GM19397 (cell line): ENCODE results near the gene MYO1B.

Source experiments
- ATAC-seq: cut with Tn5 transposase; IDR thresholded peaks from one replicate; pipeline ENCODE4 v1.9.1; 2021; ENCODE audit warnings: mild to moderate bottlenecking, moderate library complexity; ENCODE audit not compliant: unreplicated experiment

Gene MYO1B

DNA sequence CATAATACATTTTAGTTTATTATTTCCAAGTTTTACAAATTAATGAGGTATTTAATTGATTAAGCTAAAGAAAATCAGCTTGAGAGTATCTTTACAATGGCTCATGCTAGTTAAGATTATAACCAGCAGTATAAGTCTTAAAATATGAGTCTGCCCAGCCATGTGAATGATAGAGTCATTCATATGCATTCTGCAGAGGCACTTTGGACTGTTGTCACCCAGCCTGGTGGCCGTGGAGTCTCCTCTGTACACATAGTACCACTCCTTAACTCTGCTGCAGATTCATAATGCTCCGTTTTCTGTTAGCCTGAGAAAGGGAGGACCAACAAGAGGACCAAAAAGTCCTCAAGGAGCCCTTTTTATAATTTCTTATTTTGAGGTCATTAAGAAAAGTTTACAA lies 148.8 kb downstream of the MYO1B start:
- no peak for ATAC-seq

DNA sequence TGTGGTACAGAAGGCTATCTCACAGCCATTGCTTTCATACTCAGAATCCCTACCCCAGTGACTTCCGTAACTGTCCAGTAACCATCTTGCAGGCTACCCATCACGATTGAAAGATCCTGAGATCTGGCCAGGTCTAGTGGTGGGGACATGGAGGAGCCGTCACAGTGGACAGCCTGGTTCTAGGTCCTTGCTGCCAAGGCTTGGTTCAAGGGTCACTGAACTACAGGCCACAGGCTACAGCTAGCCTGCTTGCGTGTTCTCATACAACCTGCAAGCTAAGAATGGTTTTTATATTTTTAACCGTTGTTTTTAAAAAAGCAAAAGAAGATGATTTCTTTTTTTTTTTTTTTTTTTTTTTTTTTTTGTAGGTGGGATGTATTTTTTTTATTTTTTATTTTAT lies 151.6 kb downstream of the MYO1B start:
- ATAC-seq: no peak

- ATAC-seq: no peak
Observed at GRCh38 chr2:191399601-191400000, 154.4 kb downstream of the MYO1B start.

DNA sequence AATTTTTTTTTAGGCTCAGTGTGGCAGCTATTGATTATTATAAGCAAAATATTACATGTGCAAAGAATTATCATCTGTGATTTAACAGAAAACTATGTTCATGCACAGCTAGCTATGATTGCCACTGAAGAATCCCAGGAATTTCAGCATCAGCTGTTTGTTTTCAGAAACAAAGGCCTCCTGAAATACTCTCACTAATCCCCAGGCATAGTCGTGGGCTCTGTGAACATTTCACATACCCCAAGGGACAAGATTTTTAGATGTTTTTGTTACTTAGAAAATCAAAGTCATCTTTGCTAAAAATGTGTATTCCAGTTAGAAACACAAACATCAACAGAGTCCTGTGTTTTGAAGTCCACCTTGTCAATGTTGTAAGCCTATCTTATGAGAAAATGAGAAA lies 156.1 kb downstream of the MYO1B start:
- no peak for ATAC-seq

GRCh38 chr2:191402966-191403565 lies 157.9 kb downstream of the MYO1B start:
- no peak for ATAC-seq

DNA sequence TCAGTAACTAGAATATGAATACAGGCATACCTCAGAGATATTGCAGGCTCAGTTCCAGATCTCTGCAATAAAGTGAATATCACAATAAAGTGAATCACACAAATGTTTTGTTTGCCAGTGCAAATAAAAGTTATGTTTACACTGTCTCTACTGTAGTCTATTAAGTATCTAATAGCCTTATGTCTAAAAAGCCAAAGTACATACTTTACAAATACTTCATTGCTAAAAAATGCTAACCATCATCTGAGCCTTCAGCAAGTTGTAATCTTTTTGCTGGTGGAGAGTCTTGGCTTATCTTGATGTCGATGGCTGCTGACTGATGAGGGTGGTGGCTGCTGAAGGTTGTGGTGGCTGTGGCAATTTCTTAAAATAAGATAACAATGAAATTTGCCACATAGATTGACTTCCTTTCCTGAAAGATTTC lies 159.4 kb downstream of the MYO1B start:
- ATAC-seq: no peak

DNA sequence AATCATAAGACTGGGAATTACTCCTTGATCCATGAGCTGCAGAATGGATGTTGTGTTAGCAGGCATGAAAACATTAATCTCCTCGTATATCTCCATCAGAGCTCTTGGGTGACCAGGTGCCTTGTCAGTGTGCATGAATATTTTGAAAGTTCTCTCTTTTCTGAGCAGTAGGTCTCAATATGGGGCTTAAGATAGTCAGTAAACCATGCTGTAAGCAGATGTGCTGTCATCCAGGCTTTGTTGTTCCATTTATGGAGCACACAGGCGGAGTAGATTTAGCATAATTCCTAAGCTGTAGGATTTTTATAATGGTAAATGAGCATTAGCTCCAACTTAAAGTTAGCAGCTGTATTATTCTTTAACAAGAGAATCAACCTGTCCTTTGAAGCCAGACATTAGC lies 160.3 kb downstream of the MYO1B start:
- no peak for ATAC-seq

DNA sequence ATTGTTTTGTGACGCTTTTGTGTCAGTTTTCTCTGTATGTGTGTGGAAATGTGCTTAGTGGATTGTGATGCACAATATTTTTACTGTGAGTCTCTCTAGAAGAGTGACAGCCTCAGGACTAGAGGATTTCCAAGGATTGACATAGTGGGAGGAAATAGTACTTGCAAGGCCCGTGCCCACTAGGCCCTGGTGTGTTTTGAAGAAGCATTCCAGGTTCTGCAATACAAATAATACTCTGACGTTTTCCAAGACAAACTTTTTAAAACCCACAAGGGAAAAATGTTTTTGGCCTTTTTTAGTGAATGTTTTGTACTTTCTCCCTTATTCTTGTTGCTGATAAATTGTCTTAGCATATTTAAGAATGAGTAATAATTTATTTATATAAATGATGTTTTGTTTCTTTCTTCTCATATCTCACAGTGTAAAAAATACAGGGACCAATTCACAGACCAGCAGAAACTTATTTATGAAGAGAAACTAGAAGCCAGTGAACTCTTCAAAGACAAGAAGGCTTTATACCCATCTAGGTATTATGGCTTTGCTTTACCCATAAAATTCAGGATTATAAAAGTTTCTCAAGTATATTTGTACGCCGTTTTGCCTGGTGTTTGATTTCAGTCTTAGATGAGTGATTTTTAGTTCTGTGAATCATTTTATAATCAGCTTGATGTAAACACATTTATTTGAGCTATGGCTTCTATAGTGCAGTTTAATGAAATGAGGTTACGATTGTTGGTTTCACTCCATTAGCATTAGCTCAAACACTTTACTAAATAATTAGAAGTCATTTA lies 165.6 kb downstream of the MYO1B start:
- ATAC-seq: no peak

GRCh38 chr2:191411472-191411871 lies 166.3 kb downstream of the MYO1B start:
- ATAC-seq: no peak

- ATAC-seq: no peak
Observed at GRCh38 chr2:191412353-191412752, 167.1 kb downstream of the MYO1B start.

DNA sequence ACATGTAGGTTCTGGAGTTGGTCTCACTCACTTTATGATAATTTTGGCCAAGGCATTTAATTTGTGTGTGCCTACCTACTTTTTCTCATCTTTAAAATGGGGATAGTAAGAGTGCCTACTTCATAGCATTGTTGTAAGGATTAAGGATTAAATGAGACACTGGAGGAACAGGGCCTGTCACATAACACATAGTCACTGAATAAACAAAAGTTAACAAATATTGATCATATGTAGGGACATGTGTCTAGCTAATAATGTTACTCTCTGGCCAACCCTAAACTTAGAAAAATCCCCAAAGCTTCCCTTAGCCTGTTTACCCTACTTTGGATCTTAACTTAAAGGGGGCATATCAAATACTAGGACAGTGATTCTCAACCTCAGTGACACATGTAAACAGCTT lies 169.9 kb downstream of the MYO1B start:
- no peak for ATAC-seq

DNA sequence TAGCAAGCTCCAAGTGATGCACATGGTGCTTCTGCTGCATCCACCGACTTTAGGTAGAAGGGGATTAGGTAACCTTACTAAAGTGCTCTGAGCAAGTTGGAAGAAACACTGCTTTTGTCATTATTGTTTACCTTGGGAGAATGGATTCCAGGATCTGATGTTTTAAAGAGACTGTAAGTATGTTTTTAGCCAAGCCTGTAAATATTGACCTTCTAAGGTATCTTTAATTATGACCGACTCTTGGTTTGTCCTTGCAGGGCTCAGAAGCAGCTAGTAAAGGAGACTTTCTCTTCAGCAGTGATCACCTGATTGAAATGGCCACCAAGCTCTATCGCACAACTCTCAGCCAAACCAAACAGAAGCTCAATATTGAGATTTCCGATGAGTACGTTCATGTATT lies 170.7 kb downstream of the MYO1B start:
- ATAC-seq: no peak

DNA sequence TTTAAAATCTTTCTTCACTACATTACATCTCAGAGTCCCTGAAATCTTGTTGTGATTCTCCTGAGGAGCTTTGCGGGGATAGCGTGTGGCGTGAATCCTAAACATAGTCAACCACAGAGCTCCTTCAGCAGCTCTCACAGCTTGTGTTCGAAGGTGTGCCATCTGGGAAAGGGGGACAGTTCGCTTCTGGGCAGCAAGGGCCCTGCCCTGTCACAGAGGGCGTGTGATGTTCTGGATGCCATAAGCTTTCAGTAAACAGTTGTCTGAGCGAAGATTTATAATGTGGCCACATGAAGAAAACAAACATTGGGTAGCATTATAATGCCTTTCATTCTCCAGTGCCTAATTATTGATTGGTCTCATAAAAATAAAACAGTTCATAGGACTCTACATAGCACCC lies 172.5 kb downstream of the MYO1B start:
- no peak for ATAC-seq

DNA sequence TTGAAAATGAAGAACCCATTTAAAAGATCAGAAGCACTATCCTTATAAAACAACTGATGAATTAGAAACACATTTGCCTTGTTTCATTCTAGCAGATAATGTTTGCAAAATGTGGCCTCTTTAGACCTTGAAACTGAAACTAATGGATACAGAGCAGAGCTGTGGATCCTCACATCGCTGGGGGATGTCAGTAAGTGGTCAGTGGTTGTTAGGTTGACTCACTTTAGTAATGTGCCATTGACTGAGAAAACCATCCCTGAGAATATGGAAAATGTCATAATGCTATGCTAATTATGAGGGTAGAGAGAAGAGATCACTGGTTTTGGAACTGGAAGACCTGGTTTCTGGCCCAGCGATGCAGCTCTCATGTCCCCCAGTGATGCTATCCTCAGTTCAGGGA lies 176.7 kb downstream of the MYO1B start:
- no peak for ATAC-seq

- ATAC-seq: no peak
Observed at GRCh38 chr2:191427031-191427430, 181.8 kb downstream of the MYO1B start.

- ATAC-seq: no peak
Observed at GRCh38 chr2:191428141-191428540, 182.9 kb downstream of the MYO1B start.

DNA sequence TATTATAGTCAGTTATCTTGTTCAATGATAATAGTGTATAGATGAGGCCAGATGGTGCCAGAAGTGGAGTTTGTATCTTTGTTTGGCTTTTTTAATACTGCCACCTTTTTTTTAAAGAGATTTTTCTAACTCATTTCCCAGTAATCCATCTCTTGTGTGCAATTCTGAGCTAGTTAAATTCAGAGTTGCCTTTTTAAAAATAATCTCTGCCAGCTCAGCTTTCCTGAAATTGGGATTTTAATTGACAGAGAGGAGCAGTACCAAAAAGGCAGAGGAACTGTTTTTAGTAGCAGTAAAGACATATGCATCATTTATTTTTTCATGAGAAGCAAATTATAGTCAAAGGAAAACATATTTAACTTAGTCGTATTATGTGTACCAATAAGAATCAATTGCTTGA lies 185.3 kb downstream of the MYO1B start:
- no peak for ATAC-seq

DNA sequence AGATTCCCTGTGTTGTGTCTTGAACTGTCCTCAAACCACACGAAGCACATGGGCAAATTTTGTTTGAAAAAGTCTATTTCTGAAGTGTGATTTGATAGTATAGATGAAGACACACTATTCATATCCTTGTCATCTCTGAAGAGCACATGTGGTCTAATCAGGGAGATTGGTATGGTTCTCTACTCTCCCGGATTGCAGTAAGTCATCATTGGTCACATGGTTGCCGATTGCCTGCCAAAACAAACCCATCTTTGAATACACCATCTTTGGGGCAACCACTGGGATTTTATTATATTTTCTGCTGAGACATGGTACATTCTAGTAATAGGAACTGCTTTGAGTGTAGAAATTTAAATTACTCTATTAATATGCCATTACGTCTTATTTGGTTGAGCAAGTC lies 186.9 kb downstream of the MYO1B start:
- ATAC-seq: no peak

DNA sequence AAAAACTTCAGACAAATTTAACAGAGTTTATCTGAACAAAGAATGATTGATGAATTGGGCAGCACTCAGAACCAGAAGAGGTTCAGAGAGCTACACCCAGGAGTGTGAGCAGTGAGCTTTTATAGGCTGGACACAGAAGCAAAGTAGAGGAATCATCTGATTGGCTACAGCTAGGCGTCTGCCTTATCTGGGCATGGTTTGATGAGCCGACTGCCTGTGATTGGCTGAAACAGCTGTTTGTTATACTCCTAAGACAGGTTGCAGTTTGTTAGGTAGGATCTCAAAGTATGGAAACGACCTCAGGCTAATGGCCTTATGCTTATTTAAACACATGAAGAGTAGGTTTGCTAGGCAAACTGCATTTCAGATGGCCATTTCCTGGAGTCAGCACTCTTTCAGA lies 188.9 kb downstream of the MYO1B start:
- ATAC-seq: no peak

- no peak for ATAC-seq
Observed at GRCh38 chr2:191435141-191435540, 189.9 kb downstream of the MYO1B start.

- no peak for ATAC-seq
Observed at GRCh38 chr2:191436368-191437055, 191.3 kb downstream of the MYO1B start.

- no peak for ATAC-seq
Observed at GRCh38 chr2:191439481-191439880, 194.3 kb downstream of the MYO1B start.
